AG10803 (cell line): Measurements from ENCODE around the gene DOCK1.

ENCODE experiments used
- DNase-seq: peaks from one replicate; pipeline ENCODE4 v3.0.0; 2010; ENCODE audit warnings: low read depth
- H3K4me3 ChIP-seq: 2 replicates; pipeline ENCODE4 v1.5.1; 2011; ENCODE audit warnings: mild to moderate bottlenecking, low read length, control low read depth
- CTCF ChIP-seq: conservative IDR thresholded peaks from 2 replicates; pipeline ENCODE4 v1.5.1; 2011; ENCODE audit warnings: mild to moderate bottlenecking, low read length, control low read depth, inconsistent platforms

DOCK1 gene

GRCh38 chr10:127428385-127428980, 523.3 kb downstream of the DOCK1 start:
- TF ChIP-seq CTCF: no peak
- no peak for DNase-seq
- no peak overlapping the region for H3K4me3 ChIP-seq

- no peak for TF ChIP-seq CTCF
- no peak for DNase-seq
These were observed 524.5 kb downstream of the DOCK1 start for GRCh38 chr10:127429601-127430312.

GRCh38 chr10:127431525-127431924, 526.3 kb downstream of the DOCK1 start:
- no peak for TF ChIP-seq CTCF
- DNase-seq: no peak

More at GRCh38 chr10:127429601-127430312, 524.5 kb downstream of the DOCK1 start:
- no peak overlapping the region for H3K4me3 ChIP-seq

GRCh38 chr10:127434006-127434405, 528.8 kb downstream of the DOCK1 start:
- TF ChIP-seq CTCF: no peak
- no peak overlapping the region for H3K4me3 ChIP-seq
- no peak for DNase-seq

More at GRCh38 chr10:127431525-127431924, 526.3 kb downstream of the DOCK1 start:
- H3K4me3 ChIP-seq: no peak overlapping the region

- TF ChIP-seq CTCF: no peak
- no peak for DNase-seq
- no peak overlapping the region for H3K4me3 ChIP-seq
These were observed 530.0 kb downstream of the DOCK1 start for GRCh38 chr10:127435246-127435645.

- no peak for DNase-seq
- no peak for TF ChIP-seq CTCF
- no peak overlapping the region for H3K4me3 ChIP-seq
These were observed 535.1 kb downstream of the DOCK1 start for GRCh38 chr10:127440371-127440770.
